Heart right ventricle (tissue), 16 donors: ENCODE data around the gene SPECC1L. TPM values are rescaled to one million over a fixed set of nuclear protein-coding genes. Genes with fewer than 3 reads are reported as not detected.

Source experiments
- ATAC-seq, 8 donors: fragments of 200-7000 bp; cut with Tn5 transposase; one replicate each; pipeline ENCODE4 v1.9.1; 2020; ENCODE audit warnings: mild to moderate bottlenecking in 8 of 8, moderate library complexity in 8 of 8, moderate number of reproducible peaks in 1 of 8
- DNase-seq, 2 donors: peaks; one replicate each; pipeline ENCODE4 v3.0.0-alpha.2; 2020
- H3K27ac ChIP-seq, 10 donors: fragments of 200-600 bp; sonication (generic) in 2 of 10; one replicate each; pipeline versions ENCODE4 v1.5.0 to v1.8.0; 2020 to 2022; ENCODE audit warnings: mild to moderate bottlenecking in 3 of 10
- H3K27me3 ChIP-seq, 7 donors: fragments of 200-600 bp; one replicate each; pipeline ENCODE4 v1.8.0; 2021 to 2022; ENCODE audit warnings: mild to moderate bottlenecking in 2 of 7
- H3K36me3 ChIP-seq, 9 donors: fragments of 200-600 bp; sonication (generic) in 1 of 9; one replicate each; pipeline versions ENCODE4 v1.5.0 to v1.8.0; 2020 to 2022; ENCODE audit warnings: mild to moderate bottlenecking in 2 of 9
- H3K4me1 ChIP-seq, 9 donors: fragments of 200-600 bp; sonication (generic) in 1 of 9; one replicate each; pipeline versions ENCODE4 v1.5.0 to v1.8.0; 2020 to 2022; ENCODE audit warnings: mild to moderate bottlenecking in 4 of 9
- H3K4me3 ChIP-seq, 10 donors: fragments of 200-600 bp; sonication (generic) in 2 of 10; one replicate each; pipeline versions ENCODE4 v1.5.0 to v1.8.0; 2020 to 2022; ENCODE audit warnings: mild to moderate bottlenecking in 7 of 10, moderate library complexity in 2 of 10
- H3K9me3 ChIP-seq, 11 donors: fragments of 200-600 bp in 10 of 11; sonication (generic) in 2 of 11; one replicate each; pipeline versions ENCODE4 v1.5.0 to v1.8.0; 2013 to 2022; ENCODE audit warnings: mild to moderate bottlenecking in 2 of 11, control low read depth in 1 of 11, moderate library complexity in 1 of 11
- CTCF ChIP-seq, 9 donors: fragments of 200-600 bp; sonication (generic) in 2 of 9; IDR thresholded peaks; one replicate each; pipeline versions ENCODE4 v1.5.0 to v1.8.0; 2021 to 2022; ENCODE audit warnings: antibody characterized with exemption in 9 of 9, mild to moderate bottlenecking in 5 of 9, moderate library complexity in 1 of 9
- WGBS, 2 donors: extraction: QIAGEN DNeasy Blood & Tissue Kit; methylation state at CpG; one replicate each; pipeline ENCODE4 v1.1.7; 2013; ENCODE audit warnings: inconsistent platforms in 1 of 2; 5-methylcytosine and 5-hydroxymethylcytosine counted together
- intact Hi-C, 10 donors: fragments of 100-400 bp; cut with DNase I; formaldehyde crosslinking; loops; one replicate each; pipeline versions ENCODE4 v1.11.1 to v1.14.2; 2022
- polyA plus RNA-seq, 2 donors: library from polyadenylated mRNA; stranded (reverse); fragments of 200-250 nt; gene quantifications; one replicate each; pipeline ENCODE4 v1.2.3, GENCODE V29; 2013
- total RNA-seq, 10 donors: library from RNA; stranded (reverse); fragmentation: NEBNext Ultra II Directional in 3 of 10; extraction: Animal tissue kit (Norgen Biotek cat#: 25700) in 3 of 10; gene quantifications; one replicate each; pipeline versions ENCODE4 v1.2.1 to v1.2.4, GENCODE V29; 2021 to 2023
- donor health status: Arrhythmogenic right ventricular cardiomyopathy.
- donor health status: ischemic (EF 13 %, LVEDD 7.1; RV severe dilation, severe dysfunction).
- donor health status: healthy with polysubstance abuse.
- donor health status: DM: no; HTN: yes; CAD: no.
- donor health status: DM: no; HTN: no; CAD: no.
- donor health status: ischemic (EF 25% LVEDD 6.9; RV normal size, moderate dysfunction).
- donor health status: ischemic (EF 25% LVEDD 5.7; RV mildly dilated, moderate dysfunction).
- donor health status: healthy.
- donor health status: DM: yes; HTN: yes; CAD: no.
- donor health status: Ischemic cardiomyopathy.
- donor health status: ischemic (EF 35%, LVEDD 5.7; RV mildly dilated, moderate dysfunction).
- donor health status: nonischemic (EF 11% LVEDD 7.7; RV severe dilation, severe dysfunction).
- donor health status: DM: yes; HTN: yes; CAD: no.
- donor health status: PGD.
- donor health status: ischemic (EF 29% LVEDD 5.4; RV normal size, mild dysfunction).
- donor health status: nonischemic (EF 23%, LVEDD 6.1; RV moderate dilation, normal function).

Gene SPECC1L
- total and polyA plus RNA-seq, 12 donors, result 8.3 to 61.7 (median 49.5) TPM

GRCh38 chr22:24450610-24451009 lies 180.0 kb downstream of the SPECC1L start:
- peaks cover 2 to 39% (median 29%) of the 10 kb centered on the region in 9 donors for H3K4me1 ChIP-seq
- no peaks in the 10 kb centered on the region for H3K27me3 ChIP-seq
- intact Hi-C loops, result no loop called here
- no peak for TF ChIP-seq CTCF (IDR thresholded peaks at IDR 0.05)
- ATAC-seq (peak; percentile 47 to 87 (median 68)), DNase-seq (no peak)
- H3K27ac ChIP-seq, result peak overlapping the region in 7 of 10 donors; percentile 8 to 69 (median 47)
- peaks cover 0 to 6% (median 0%) of the 10 kb centered on the region in 11 donors for H3K9me3 ChIP-seq
- no peak overlapping the region for H3K4me3 ChIP-seq
- 28 to 29% methylated on average over 1 of the region's 1 CpG for WGBS, 2 donors
- H3K36me3 ChIP-seq, result no peaks in the 10 kb centered on the region

GRCh38 chr22:24451162-24451561 lies 180.5 kb downstream of the SPECC1L start:
- Histone ChIP-seq H3K4me3 (no peak overlapping the region), H3K36me3 (no peaks in the 10 kb centered on the region), H3K27ac (peak overlapping the region in 7 of 10 donors; percentile 8 to 69 (median 44)), H3K9me3 (peaks cover 0 to 6% (median 0%) of the 10 kb centered on the region in 11 donors), H3K27me3 (no peaks in the 10 kb centered on the region), H3K4me1 (peaks cover 2 to 39% (median 33%) of the 10 kb centered on the region in 9 donors)
- no peak for TF ChIP-seq CTCF (IDR thresholded peaks at IDR 0.05)
- ATAC-seq (no peak), DNase-seq (no peak)
- intact Hi-C loops, result no loop called here

- Histone ChIP-seq H3K4me3 (no peak overlapping the region), H3K4me1 (peaks cover 2 to 48% (median 38%) of the 10 kb centered on the region in 9 donors), H3K27ac (no peak overlapping the region), H3K9me3 (peaks cover 0 to 6% (median 0%) of the 10 kb centered on the region in 11 donors), H3K36me3 (no peaks in the 10 kb centered on the region), H3K27me3 (no peaks in the 10 kb centered on the region)
- 90 to 92% methylated on average over 1 of the region's 1 CpG for WGBS, 2 donors
- intact Hi-C loops, result no loop called here
- DNase-seq (no peak), ATAC-seq (no peak)
- TF ChIP-seq CTCF (IDR thresholded peaks at IDR 0.05), result no peak
These were observed 183.2 kb downstream of the SPECC1L start for GRCh38 chr22:24453853-24454252.

GRCh38 chr22:24455039-24455438 lies 184.4 kb downstream of the SPECC1L start:
- 63 to 68% methylated on average over 4 of the region's 4 CpGs for WGBS, 2 donors
- DNase-seq, result no peak
- peak overlapping the region in 7 of 10 donors; percentile 6 to 67 (median 53) for H3K27ac ChIP-seq

More at GRCh38 chr22:24455039-24455438, 184.4 kb downstream of the SPECC1L start:
- Histone ChIP-seq H3K27me3 (no peaks in the 10 kb centered on the region), H3K4me1 (peaks cover 2 to 53% (median 35%) of the 10 kb centered on the region in 9 donors), H3K9me3 (peaks cover 0 to 6% (median 0%) of the 10 kb centered on the region in 11 donors), H3K36me3 (no peaks in the 10 kb centered on the region), H3K4me3 (no peak overlapping the region)
- no peak for TF ChIP-seq CTCF (IDR thresholded peaks at IDR 0.05)
- ATAC-seq, result peak in 2 of 8 donors; percentile 12 to 16
- intact Hi-C loops, result no loop called here
